HG03342 (cell line): Measurements from ENCODE around the gene TMEM190.
"Not testable (repeated sequence)": the region's sequence is repeated elsewhere in the genome, so short reads cannot be mapped to it uniquely, and the experiment has no call there.

Experiments used
- ATAC-seq: cut with Tn5 transposase; IDR thresholded peaks from one replicate; pipeline ENCODE4 v1.9.1; 2021; ENCODE audit warnings: mild to moderate bottlenecking, moderate library complexity; ENCODE audit not compliant: unreplicated experiment

Gene TMEM190

GRCh38 chr19:55389386-55390317 lies 13.0 kb downstream of the TMEM190 start:
- no peak for ATAC-seq

GRCh38 chr19:55390461-55390880 lies 13.8 kb downstream of the TMEM190 start:
- ATAC-seq, result no peak

DNA sequence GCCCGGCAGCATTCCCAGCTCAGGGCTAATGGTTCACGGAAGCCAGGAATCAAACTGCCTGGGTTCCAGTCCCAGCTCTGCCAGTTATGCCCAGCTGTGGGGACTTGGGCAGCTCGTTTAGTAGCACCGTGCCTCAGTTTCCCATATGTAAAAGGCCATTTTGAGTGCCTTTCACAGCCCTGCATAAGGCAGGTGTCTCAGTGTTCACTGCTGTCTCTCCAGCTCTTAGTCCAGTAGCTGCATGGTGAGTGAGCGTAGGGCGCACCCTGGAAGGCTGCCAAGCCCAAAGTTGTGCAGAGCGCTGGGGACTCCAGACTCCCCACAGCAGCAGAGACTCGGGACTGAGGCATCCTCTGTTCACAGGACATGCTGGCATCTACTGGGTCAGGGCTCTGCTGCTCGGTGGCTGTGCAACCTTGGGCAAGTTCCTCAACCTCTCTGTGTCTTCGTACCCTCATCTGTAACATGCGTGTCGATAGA lies 14.6 kb downstream of the TMEM190 start:
- ATAC-seq, result no peak

DNA sequence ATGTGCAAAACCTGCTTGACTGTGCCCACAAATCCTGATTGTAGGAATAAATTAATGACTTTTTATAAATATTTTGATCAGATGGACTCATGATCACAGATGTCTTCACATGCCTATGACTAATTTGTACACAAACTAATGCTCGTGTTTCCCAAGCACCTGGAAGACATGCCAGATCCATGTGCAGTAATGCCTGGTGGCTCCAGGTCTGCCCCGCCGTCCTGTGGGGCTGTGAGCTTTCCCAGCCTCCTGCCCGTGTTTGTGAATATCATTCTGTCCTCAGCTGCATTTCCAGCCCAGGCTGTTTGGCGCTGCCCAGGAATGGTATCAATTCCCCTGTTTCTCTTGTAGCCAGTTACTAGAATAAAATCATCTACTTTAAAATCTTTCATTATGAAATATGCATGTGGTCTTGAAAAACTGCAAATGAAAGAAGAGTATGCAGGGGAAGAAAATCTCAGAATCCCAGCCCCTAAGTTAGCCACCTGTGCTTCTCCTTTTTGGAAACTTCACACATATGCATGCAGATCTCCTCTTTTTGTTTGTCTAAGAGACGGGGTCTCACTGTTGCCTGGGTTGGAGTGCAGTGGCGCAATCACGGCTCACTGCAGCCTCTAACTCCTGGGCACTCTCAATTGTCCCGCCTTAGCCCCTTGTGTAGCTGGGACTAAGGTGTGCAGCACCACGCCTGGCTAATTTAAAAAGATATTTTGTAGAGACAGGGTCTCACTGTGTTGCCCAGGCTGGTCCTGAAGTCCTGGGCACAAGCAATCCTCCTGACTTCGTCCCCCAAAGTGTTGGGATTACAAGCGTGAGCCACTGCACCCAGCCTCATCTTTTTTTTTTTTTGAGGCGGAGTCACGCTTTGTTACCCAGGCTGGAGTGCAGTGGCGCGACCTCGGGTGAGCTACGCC lies 15.3 kb downstream of the TMEM190 start:
- no peak for ATAC-seq

DNA sequence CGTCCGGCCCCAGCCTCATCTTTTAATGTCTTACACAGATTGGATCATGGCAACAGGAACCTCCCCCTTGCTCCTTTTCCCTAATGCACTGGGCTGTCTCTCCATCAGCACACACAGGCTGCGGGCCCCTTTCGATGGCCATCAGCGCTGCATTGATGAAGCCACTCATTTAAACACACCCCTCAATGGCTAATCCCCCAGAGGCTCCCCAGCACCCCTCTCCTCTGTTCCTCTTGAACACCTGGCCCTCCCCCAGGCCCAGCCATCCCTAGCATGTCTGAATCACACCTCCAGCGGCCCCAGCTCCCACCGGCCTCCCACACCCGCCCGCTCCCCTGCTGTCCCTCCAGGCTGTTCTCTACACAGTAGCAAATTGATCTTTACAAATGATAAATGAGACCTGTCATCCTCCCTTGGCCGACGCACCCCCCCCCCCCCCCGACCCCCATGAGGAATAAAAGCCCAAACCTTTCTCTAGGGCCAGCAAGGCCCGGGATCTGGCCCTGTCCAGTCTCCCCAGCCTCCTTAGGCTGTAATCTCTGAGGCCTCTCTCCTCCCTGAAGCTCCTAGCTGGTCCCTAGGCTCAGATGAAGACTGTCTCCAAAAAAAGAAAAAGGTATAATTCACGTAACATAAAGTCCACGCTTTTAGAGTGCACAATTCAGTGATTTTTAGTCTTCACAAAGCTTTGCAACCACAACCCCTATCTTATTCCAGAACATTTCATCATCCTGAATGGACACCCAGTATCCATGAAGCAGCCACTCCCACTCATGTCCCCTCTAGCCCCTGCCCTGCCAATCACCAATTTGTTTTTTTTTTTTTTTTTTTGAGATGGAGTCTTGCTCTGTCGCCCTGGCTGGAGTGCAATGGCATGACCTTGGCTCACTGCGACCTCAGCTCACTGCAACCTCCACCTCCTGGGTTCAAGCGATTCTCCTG lies 16.5 kb downstream of the TMEM190 start:
- no peak for ATAC-seq

GRCh38 chr19:55398200-55398925 lies 21.7 kb downstream of the TMEM190 start:
- ATAC-seq, result no peak

DNA sequence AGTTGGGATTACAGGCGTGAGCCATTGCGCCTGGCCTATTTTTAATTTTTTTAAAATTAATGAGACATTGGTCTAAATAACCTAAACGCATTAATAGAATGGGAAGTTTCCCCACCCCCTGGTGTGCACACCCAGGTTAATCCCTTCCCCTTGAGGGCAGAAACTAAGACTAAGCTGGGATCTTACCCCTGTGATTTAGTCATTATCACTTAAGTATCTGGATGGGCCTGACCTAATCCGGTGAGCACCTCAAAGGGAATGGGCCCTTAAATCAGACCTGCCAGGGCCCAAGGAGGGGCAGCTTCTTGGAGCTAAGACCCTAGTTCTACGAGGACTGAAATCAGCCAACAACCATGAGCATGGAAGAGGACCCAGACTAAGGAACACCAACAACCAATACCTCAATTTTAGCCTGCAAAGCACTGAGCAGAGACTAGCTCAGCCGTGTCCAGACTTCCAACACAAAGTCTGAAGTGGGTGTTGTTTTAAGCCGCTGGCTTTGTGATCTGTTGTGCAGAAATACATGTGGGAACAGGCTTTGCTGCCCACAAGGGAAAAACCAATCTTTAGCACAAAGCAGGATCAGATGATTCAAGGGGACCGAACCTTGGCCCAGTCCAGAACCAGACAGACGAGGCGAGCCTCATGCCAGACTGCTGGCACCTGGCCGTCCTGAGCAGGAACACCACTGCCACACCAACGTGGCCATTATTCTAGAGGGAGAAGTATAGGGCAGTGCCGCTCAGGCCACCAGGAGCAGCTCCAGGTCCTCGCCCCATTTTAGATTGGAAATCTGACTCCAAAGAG lies 23.9 kb downstream of the TMEM190 start:
- ATAC-seq, result no peak

DNA sequence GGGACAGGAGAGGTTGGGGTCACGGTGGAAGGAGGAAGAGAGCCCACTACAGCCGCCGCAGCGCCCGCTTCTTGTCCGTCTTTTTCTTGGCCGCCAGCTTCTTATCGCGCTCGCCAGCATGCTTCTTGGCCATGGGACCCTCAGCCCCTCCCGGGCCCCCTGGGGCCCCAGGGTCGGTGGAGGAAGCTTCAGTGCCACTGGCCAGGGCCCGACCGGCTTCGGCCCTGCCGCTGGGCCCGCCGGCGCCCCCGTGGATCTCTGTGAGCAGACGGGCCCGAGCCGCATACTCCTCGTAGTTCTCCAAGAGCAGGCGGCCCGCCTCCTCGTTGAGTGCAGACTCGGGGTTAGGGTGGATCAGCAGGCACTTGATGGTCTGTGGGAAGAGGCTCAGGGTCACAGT lies 24.8 kb downstream of the TMEM190 start:
- ATAC-seq, result not testable (repeated sequence)

GRCh38 chr19:55402509-55402908 lies 25.9 kb downstream of the TMEM190 start:
- no peak for ATAC-seq

GRCh38 chr19:55405638-55406037 lies 29.0 kb downstream of the TMEM190 start:
- no peak for ATAC-seq

DNA sequence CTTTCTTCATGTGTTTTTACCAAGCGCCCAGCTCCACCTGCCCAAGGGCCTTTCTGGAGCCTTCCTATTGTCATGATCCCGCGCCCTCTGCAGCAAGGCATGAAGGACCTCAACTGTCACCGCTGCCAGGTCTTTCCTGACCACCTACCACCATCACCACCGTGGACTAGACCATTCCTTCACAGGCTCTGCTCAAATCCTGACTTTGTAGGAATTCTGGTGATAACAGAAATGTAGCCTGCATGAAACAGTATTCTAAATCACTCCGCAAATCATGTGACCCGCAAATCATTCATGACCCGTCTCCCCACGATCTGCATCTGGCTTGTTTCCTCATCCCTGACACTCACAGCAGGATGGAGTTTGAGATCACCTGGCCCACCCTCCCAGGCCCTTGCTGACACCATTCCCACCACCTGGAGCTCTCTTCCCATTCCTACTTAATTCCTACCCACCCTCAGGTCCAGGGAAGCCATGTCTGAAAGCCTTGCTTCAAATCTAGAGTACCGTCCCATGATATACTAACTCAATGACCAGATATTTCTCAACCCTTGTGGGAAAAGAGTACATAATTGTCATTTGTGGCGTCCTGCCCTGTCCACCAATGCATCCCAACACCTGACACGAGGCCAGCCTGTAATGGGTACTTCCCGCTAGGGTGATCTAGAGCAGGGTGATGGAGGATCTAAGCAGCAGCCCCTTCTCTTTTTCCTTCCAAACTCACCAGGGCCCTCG lies 29.6 kb downstream of the TMEM190 start:
- no peak for ATAC-seq

- no peak for ATAC-seq
Observed at GRCh38 chr19:55406826-55407549, 30.4 kb downstream of the TMEM190 start.

GRCh38 chr19:55407550-55407799 lies 30.8 kb downstream of the TMEM190 start, which contains the start of gene UBE2S:
UBE2S (minus strand) TSS chr19:55407788; CDS start chr19:55407589, 199 bp downstream.
- not testable (repeated sequence) for ATAC-seq

- ATAC-seq, result peak; percentile 85
Observed at GRCh38 chr19:55407800-55408532, 31.3 kb downstream of the TMEM190 start.

DNA sequence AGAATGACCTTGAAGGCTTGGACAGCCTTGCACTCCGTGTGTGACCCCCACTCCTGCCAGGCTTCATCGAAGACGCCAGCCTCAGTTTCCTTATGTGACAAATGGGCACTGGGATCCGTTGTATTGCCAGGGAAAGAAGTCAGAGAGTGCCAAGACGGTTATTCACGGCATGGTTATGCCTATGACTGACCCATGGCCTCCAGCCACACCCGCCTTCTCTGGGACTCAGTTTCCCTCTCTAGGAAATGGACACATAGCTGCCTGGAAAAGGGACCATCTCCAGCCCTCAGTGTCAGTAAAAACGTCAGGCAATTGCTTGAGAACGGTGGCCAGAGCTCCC lies 31.9 kb downstream of the TMEM190 start:
- ATAC-seq, result no peak

DNA sequence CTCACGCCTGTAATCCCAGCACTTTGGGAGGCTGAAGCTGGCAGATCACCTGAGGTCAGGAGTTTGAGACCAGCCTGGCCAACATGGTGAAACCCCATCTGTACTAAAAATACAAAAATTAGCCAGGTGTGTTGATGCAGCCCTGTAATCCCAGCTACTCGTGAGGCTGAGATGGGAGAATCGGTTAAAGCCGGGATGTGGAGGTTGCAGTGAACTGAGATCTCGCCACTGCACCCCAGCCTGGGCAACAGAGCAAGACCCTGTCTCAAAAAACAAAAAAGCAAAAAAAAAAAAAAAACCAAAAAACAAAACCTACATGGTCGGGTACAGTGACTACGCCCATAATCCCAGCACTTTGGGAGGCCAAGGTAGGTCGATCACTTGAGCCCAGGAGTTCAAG lies 32.6 kb downstream of the TMEM190 start:
- not testable (repeated sequence) for ATAC-seq

DNA sequence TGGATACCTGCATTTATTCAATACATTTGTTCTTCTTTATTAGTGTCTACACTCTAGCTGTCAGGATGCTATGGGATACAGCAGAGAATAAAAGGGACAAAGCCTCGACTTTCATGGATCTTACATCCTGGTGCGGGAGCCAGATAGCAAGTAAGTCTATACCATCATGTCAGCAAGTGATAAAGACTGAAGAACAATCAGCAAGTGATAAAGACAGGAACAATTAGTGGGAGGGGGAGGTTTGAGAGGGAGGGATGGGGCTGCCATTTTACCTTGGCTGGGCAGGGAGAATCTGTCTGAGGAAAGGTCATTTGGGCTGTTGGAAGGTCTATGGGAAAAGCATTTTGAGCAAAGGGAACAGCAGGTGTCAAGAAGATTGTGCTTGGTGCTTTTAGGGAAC lies 33.5 kb downstream of the TMEM190 start:
- no peak for ATAC-seq
